Right cardiac atrium (tissue), 5 donors: ENCODE data around the gene ZNF621. TPM values are rescaled to one million over a fixed set of nuclear protein-coding genes. Genes with fewer than 3 reads are reported as not detected.
A peak's percentile ranks its signal among the peaks of the same experiment; 100 is the strongest.

ENCODE experiments used
- ATAC-seq, 2 donors: fragments of 200-7000 bp; cut with Tn5 transposase; one replicate each; pipeline versions ENCODE4 v1.8.0 to v1.9.1; 2020; ENCODE audit warnings: moderate library complexity in 2 of 2, mild to moderate bottlenecking in 1 of 2
- DNase-seq, 3 donors: peaks; one replicate each; pipeline ENCODE4 v3.0.0-alpha.2; 2020
- H3K27ac ChIP-seq: one replicate; pipeline ENCODE4 v1.5.1; 2013; ENCODE audit warnings: mild to moderate bottlenecking, low read length, control low read depth, moderate library complexity
- H3K27me3 ChIP-seq: one replicate; pipeline ENCODE4 v1.6.1; 2013; ENCODE audit not compliant: control insufficient read depth, insufficient read depth
- H3K4me1 ChIP-seq: one replicate; pipeline ENCODE4 v1.6.1; 2013; ENCODE audit warnings: low read length; ENCODE audit not compliant: control insufficient read depth, insufficient read depth
- H3K4me3 ChIP-seq: one replicate; pipeline ENCODE4 v1.5.1; 2013; ENCODE audit warnings: low read length, control low read depth
- H3K9me3 ChIP-seq: one replicate; pipeline ENCODE4 v1.6.1; 2013; ENCODE audit warnings: low read length; ENCODE audit not compliant: control insufficient read depth
- WGBS: extraction: QIAGEN DNeasy Blood & Tissue Kit; methylation state at CpG from one replicate; pipeline ENCODE4 v1.1.7; 2013; 5-methylcytosine and 5-hydroxymethylcytosine counted together
- intact Hi-C, 4 donors: fragments of 100-400 bp; cut with DNase I; formaldehyde crosslinking; loops; one replicate each; pipeline versions ENCODE4 v1.11.0 to v1.14.0; 2022 to 2023
- polyA plus RNA-seq: library from polyadenylated mRNA; stranded (reverse); fragments of 200-250 nt; gene quantifications from one replicate; pipeline ENCODE4 v1.2.3, GENCODE V29; 2013
- total RNA-seq, 4 donors: library from RNA; stranded (reverse); fragmentation: NEBNext Ultra II Directional; extraction: Animal tissue kit (Norgen Biotek cat#: 25700); gene quantifications; one replicate each; pipeline ENCODE4 v1.2.1, GENCODE V29; 2021
- donor health status: healthy with polysubstance abuse.
- donor health status: DM: no; HTN: yes; CAD: no.
- donor health status: DM: no; HTN: no; CAD: no.
- donor health status: DM: no; HTN: yes; CAD: no; lungs with severe emphysema.
- donor health status: DM: yes; HTN: yes; CAD: no.

Gene ZNF621
- total and polyA plus RNA-seq, 5 donors, result 7.4 to 14.0 (median 10.5) TPM

- DNase-seq (peak; percentile 66 to 79 (median 69)), ATAC-seq (peak; percentile 59 to 65)
- peaks cover 2% of the 10 kb centered on the region for H3K4me1 ChIP-seq
- no peak overlapping the region for H3K27ac ChIP-seq
- no peaks in the 10 kb centered on the region for H3K27me3 ChIP-seq
- intact Hi-C loops, result loop anchor here (5.0 to 10.0 kb wide), 7 partner anchors 614 to 1304 kb away; partner anchors contain the start of gene CTNNB1 (in 2 of the 4)
- no peaks in the 10 kb centered on the region for H3K9me3 ChIP-seq
- no peak overlapping the region for H3K4me3 ChIP-seq
- under 1% methylated on average over 2 of the region's 2 CpGs for WGBS
These were observed 55.8 kb downstream of the ZNF621 start for GRCh38 chr3:40580494-40581091.

GRCh38 chr3:40581166-40581565 lies 56.4 kb downstream of the ZNF621 start:
- Histone ChIP-seq H3K4me3 (no peak overlapping the region), H3K4me1 (peaks cover 2% of the 10 kb centered on the region), H3K9me3 (no peaks in the 10 kb centered on the region), H3K27me3 (no peaks in the 10 kb centered on the region), H3K27ac (no peak overlapping the region)
- intact Hi-C loops, result loop anchor here (5.0 to 10.0 kb wide), 7 partner anchors 614 to 1304 kb away; partner anchors contain the start of gene CTNNB1 (in 2 of the 4)
- WGBS, result 96% methylated on average over 1 of the region's 1 CpG
- DNase-seq, result no peak
- no peak for ATAC-seq

GRCh38 chr3:40582401-40583027 lies 57.8 kb downstream of the ZNF621 start:
- Histone ChIP-seq H3K27ac (no peak overlapping the region), H3K27me3 (no peaks in the 10 kb centered on the region), H3K4me1 (peaks cover 2% of the 10 kb centered on the region), H3K9me3 (no peaks in the 10 kb centered on the region), H3K4me3 (no peak overlapping the region)
- intact Hi-C loops, result loop anchor here (5.0 to 10.0 kb wide), 7 partner anchors 612 to 1302 kb away; partner anchors contain the start of gene CTNNB1 (in 2 of the 4)
- 27% methylated on average over 2 of the region's 2 CpGs for WGBS
- peak; percentile 15 to 53 for ATAC-seq
- peak; percentile 32 to 77 (median 67) for DNase-seq

- no peaks in the 10 kb centered on the region for H3K27me3 ChIP-seq
- H3K27ac ChIP-seq, result no peak overlapping the region
- H3K9me3 ChIP-seq, result no peaks in the 10 kb centered on the region
- H3K4me1 ChIP-seq, result peaks cover 2% of the 10 kb centered on the region
- intact Hi-C loops, result loop anchor here (5.0 to 10.0 kb wide), 7 partner anchors 611 to 1301 kb away; partner anchors contain the start of gene CTNNB1 (in 2 of the 4)
- 80% methylated on average over 7 of the region's 7 CpGs for WGBS
- DNase-seq, result peak in 1 of 3 donors; percentile 53
- no peak for ATAC-seq
- H3K4me3 ChIP-seq, result no peak overlapping the region
These were observed 58.9 kb downstream of the ZNF621 start for GRCh38 chr3:40583691-40584090.

- Histone ChIP-seq H3K4me3 (no peak overlapping the region), H3K4me1 (peaks cover 2% of the 10 kb centered on the region), H3K27ac (no peak overlapping the region), H3K27me3 (no peaks in the 10 kb centered on the region), H3K9me3 (no peaks in the 10 kb centered on the region)
- ATAC-seq (peak; percentile 94), DNase-seq (peak; percentile 91 to 97 (median 96))
- intact Hi-C loops, result loop anchor here (5.0 to 10.0 kb wide), 7 partner anchors 610 to 1300 kb away; partner anchors contain the start of gene CTNNB1 (in 2 of the 4)
- 22% methylated on average over 15 of the region's 15 CpGs for WGBS
These were observed 59.9 kb downstream of the ZNF621 start for GRCh38 chr3:40584625-40585189.

GRCh38 chr3:40585381-40586016 lies 60.7 kb downstream of the ZNF621 start:
- H3K27ac ChIP-seq, result no peak overlapping the region
- peaks cover 2% of the 10 kb centered on the region for H3K4me1 ChIP-seq
- no peak overlapping the region for H3K4me3 ChIP-seq
- H3K27me3 ChIP-seq, result no peaks in the 10 kb centered on the region
- no peaks in the 10 kb centered on the region for H3K9me3 ChIP-seq
- intact Hi-C loops, result loop anchor here (10.0 kb wide), 4 partner anchors 609 to 1299 kb away; partner anchors contain the start of gene CTNNB1 (in 2 of the 4)
- no peak for DNase-seq
- no peak for ATAC-seq
- WGBS, result 96% methylated on average over 6 of the region's 6 CpGs

GRCh38 chr3:40586901-40587300 lies 62.1 kb downstream of the ZNF621 start:
- DNase-seq, result no peak
- no peak for ATAC-seq
- peaks cover 2% of the 10 kb centered on the region for H3K4me1 ChIP-seq
- no peak overlapping the region for H3K4me3 ChIP-seq
- WGBS, result 62% methylated on average over 1 of the region's 1 CpG
- no peaks in the 10 kb centered on the region for H3K9me3 ChIP-seq
- no peak overlapping the region for H3K27ac ChIP-seq
- intact Hi-C loops, result loop anchor here (10.0 kb wide), 4 partner anchors 608 to 1298 kb away; partner anchors contain the start of gene CTNNB1 (in 2 of the 4)
- no peaks in the 10 kb centered on the region for H3K27me3 ChIP-seq

- intact Hi-C loops, result loop anchor here (10.0 kb wide), 4 partner anchors 606 to 1296 kb away; partner anchors contain the start of gene CTNNB1 (in 2 of the 4)
These were observed 63.6 kb downstream of the ZNF621 start for GRCh38 chr3:40588406-40588805.

More at GRCh38 chr3:40588406-40588805, 63.6 kb downstream of the ZNF621 start:
- no peak for DNase-seq
- H3K27ac ChIP-seq, result no peak overlapping the region
- no peaks in the 10 kb centered on the region for H3K9me3 ChIP-seq
- H3K27me3 ChIP-seq, result no peaks in the 10 kb centered on the region
- peaks cover 2% of the 10 kb centered on the region for H3K4me1 ChIP-seq
- no peak overlapping the region for H3K4me3 ChIP-seq
- 95% methylated on average over 5 of the region's 5 CpGs for WGBS
- no peak for ATAC-seq
